K562 (cell line): Measurements from ENCODE around the gene IMMP2L. TPM values are rescaled to one million over a fixed set of nuclear protein-coding genes. Genes with fewer than 3 reads are reported as not detected.

Experiments used
- ATAC-seq: fragments of 200-7000 bp; cut with Tn5 transposase; 3 replicates; pipeline ENCODE4 v1.9.1; 2020; ENCODE audit warnings: moderate library complexity
- BruUV-seq: library from RNA; stranded (reverse); fragments of 400-500 nt; replicated peaks from 2 replicates; lab custom pipeline; 2021; lab: Mats Ljungman, UMichigan
- CTCF ChIA-PET: fragments of 300-600 bp; formaldehyde crosslinking; extraction: SDS; loops from one replicate; lab custom pipeline; 2021; ENCODE audit warnings: low intra/inter-chr PET ratio; lab: Yijun Ruan, JAX
- POLR2A ChIA-PET: fragments of 300-600, 350-650 bp; sonication (Branson Sonifier 250); formaldehyde crosslinking; extraction: SDS; loops from one replicate; lab custom pipeline; 2021; ENCODE audit warnings: antibody characterized with exemption, inconsistent platforms; lab: Yijun Ruan, JAX
- DNase-seq, 4 experiments: peaks; one replicate each; pipeline versions ENCODE4 v3.0.0 to v3.0.0-alpha.2; 2011 to 2018; ENCODE audit warnings: low spot score in 3 of 4, mixed read lengths in 3 of 4; ENCODE audit errors: extremely low read depth in 1 of 4
- FAIRE-seq: peaks from 2 replicates; lab custom pipeline; 2011; peaks lifted over from hg19 to GRCh38; lab: Jason Lieb, UNC
- H2AFZ ChIP-seq: 2 replicates; pipeline ENCODE4 v1.6.0; 2011; ENCODE audit warnings: low read depth, low read length, control low read depth, inconsistent platforms
- H3K27ac ChIP-seq: fragments of 200-600 bp; 3 replicates; pipeline ENCODE4 v1.8.0; 2011; ENCODE audit warnings: low read depth, mild to moderate bottlenecking, control low read depth, inconsistent platforms, low read length, moderate library complexity, mixed read lengths; ENCODE audit errors: extremely low read depth
- H3K27me3 ChIP-seq, 2 experiments: fragments of 300-600 bp in 1 of 2; 2 replicates in 1 of 2; 3 replicates in 1 of 2; pipeline versions ENCODE4 v1.6.0 to v1.8.0; 2011; ENCODE audit warnings: inconsistent platforms in 2 of 2, low read length in 2 of 2, mild to moderate bottlenecking in 1 of 2, mixed read lengths in 1 of 2, moderate library complexity in 1 of 2; ENCODE audit not compliant: control insufficient read depth in 2 of 2, insufficient read depth in 2 of 2
- H3K36me3 ChIP-seq: fragments of 300-600 bp; 3 replicates; pipeline ENCODE4 v1.8.0; 2011; ENCODE audit warnings: mild to moderate bottlenecking, low read length, inconsistent platforms; ENCODE audit not compliant: control insufficient read depth, insufficient read depth
- H3K4me1 ChIP-seq, 2 experiments: fragments of 200-600 bp in 1 of 2; replicated peaks in 1 of 2; 2 replicates in 1 of 2; 3 replicates in 1 of 2; pipeline versions ENCODE4 v1.5.1 to v1.8.0; 2011; ENCODE audit warnings: inconsistent platforms in 2 of 2, low read length in 2 of 2, mild to moderate bottlenecking in 1 of 2, mixed read lengths in 1 of 2, moderate library complexity in 1 of 2; ENCODE audit not compliant: control insufficient read depth in 2 of 2, insufficient read depth in 2 of 2
- H3K4me2 ChIP-seq: 2 replicates; pipeline ENCODE4 v1.6.1; 2011; ENCODE audit warnings: low read length, control low read depth, inconsistent platforms, mixed read lengths; ENCODE audit not compliant: insufficient read depth
- H3K4me3 ChIP-seq: fragments of 200-600 bp; sonication (generic), shearing (Covaris generic); 2 replicates; pipeline ENCODE4 v1.5.1; 2016; ENCODE audit warnings: control low read depth, inconsistent platforms
- H3K79me2 ChIP-seq: fragments of 200-600 bp; 3 replicates; pipeline ENCODE4 v1.8.0; 2011; ENCODE audit warnings: low read length, inconsistent platforms; ENCODE audit not compliant: control insufficient read depth, insufficient read depth
- H3K9ac ChIP-seq, 2 experiments: 2 replicates each; pipeline versions ENCODE4 v1.6.0 to v1.6.1; 2011; ENCODE audit warnings: low read depth in 2 of 2, low read length in 2 of 2, control low read depth in 1 of 2, inconsistent platforms in 1 of 2, mild to moderate bottlenecking in 1 of 2, mixed read lengths in 1 of 2; ENCODE audit not compliant: insufficient read depth in 1 of 2
- H3K9me1 ChIP-seq: one replicate; pipeline ENCODE4 v1.6.0; 2011; ENCODE audit warnings: inconsistent platforms, mild to moderate bottlenecking, low read length, moderate library complexity; ENCODE audit not compliant: control insufficient read depth, insufficient read depth
- H3K9me3 ChIP-seq: replicated peaks from 2 replicates; pipeline ENCODE4 v1.5.1; 2011; ENCODE audit warnings: low read depth, low read length, inconsistent platforms; ENCODE audit not compliant: control insufficient read depth, insufficient read depth
- H4K20me1 ChIP-seq: replicated peaks from 2 replicates; pipeline ENCODE4 v1.6.1; 2011; ENCODE audit warnings: low read length, inconsistent platforms, mixed read lengths; ENCODE audit not compliant: control insufficient read depth, insufficient read depth
- ADNP ChIP-seq: fragments of 200-800 bp; sonication (Bioruptor generic); IDR thresholded peaks from 2 replicates; pipeline ENCODE4 v1.6.1; 2016; ENCODE audit warnings: missing genetic modification characterization, missing compliant biosample characterization
- BACH1 ChIP-seq: fragments of 200-800 bp; sonication (Bioruptor generic); IDR thresholded peaks from 2 replicates; pipeline ENCODE4 v1.6.1; 2016; ENCODE audit warnings: missing genetic modification characterization, missing compliant biosample characterization
- CBFA2T2 ChIP-seq: fragments of 450-650 bp; conservative IDR thresholded peaks from 2 replicates; pipeline ENCODE4 v1.6.1; 2017; ENCODE audit warnings: mild to moderate bottlenecking
- DMBX1 ChIP-seq: fragments of 250-450 bp; sonication (Bioruptor Pico); IDR thresholded peaks from 2 replicates; pipeline ENCODE4 v1.8.0; 2022; ENCODE audit warnings: inconsistent platforms, mild to moderate bottlenecking, moderate library complexity, borderline replicate concordance
- HOXB6 ChIP-seq: fragments of 250-450 bp; sonication (Bioruptor Pico); IDR thresholded peaks from 2 replicates; pipeline ENCODE4 v1.5.1; 2022; ENCODE audit warnings: mild to moderate bottlenecking, borderline replicate concordance
- KLF6 ChIP-seq: fragments of 250-450 bp; sonication (Bioruptor Pico); IDR thresholded peaks from 2 replicates; pipeline ENCODE4 v1.4.0; 2020; ENCODE audit warnings: mild to moderate bottlenecking, moderate library complexity, borderline replicate concordance
- MXI1 ChIP-seq: IDR thresholded peaks from 2 replicates; pipeline ENCODE4 v1.6.1; 2011; ENCODE audit warnings: low read depth, mild to moderate bottlenecking, improper control_type of control experiment, low read length
- PBX2 ChIP-seq, 2 experiments: IDR thresholded peaks in 1 of 2; conservative IDR thresholded peaks in 1 of 2; 2 replicates each; pipeline ENCODE4 v1.6.1; 2016; ENCODE audit warnings: low read depth in 2 of 2, mild to moderate bottlenecking in 1 of 2, missing compliant biosample characterization in 1 of 2, missing genetic modification characterization in 1 of 2, moderate library complexity in 1 of 2
- RFX7 ChIP-seq: fragments of 250-450 bp; sonication (Bioruptor Pico); IDR thresholded peaks from 2 replicates; pipeline ENCODE4 v1.5.1; 2021; ENCODE audit warnings: mild to moderate bottlenecking
- TRIM24 ChIP-seq, 2 experiments: fragments of 450-650 bp; IDR thresholded peaks; 2 replicates each; pipeline ENCODE4 v1.6.1; 2016
- XRCC4 ChIP-seq: IDR thresholded peaks from one replicate; pipeline ENCODE4 v1.6.1; 2011; ENCODE audit not compliant: insufficient read depth, insufficient read length; ENCODE audit errors: extremely low read depth
- XRCC5 ChIP-seq: fragments of 200-400 bp; formaldehyde crosslinking; IDR thresholded peaks from 2 replicates; pipeline ENCODE4 v1.6.1; 2017; ENCODE audit warnings: low read depth, mild to moderate bottlenecking, low read length
- YY1 ChIP-seq, 3 experiments: IDR thresholded peaks; 2 replicates each; pipeline ENCODE4 v1.6.1; 2011; ENCODE audit warnings: low read length in 2 of 3, mild to moderate bottlenecking in 2 of 3, moderate library complexity in 2 of 3, borderline replicate concordance in 1 of 3, control low read depth in 1 of 3, low read depth in 1 of 3; ENCODE audit not compliant: insufficient read depth in 3 of 3, insufficient replicate concordance in 2 of 3, control insufficient read depth in 1 of 3, insufficient read length in 1 of 3; ENCODE audit errors: extremely low read depth in 1 of 3
- ZBTB5 ChIP-seq: fragments of 450-650 bp; IDR thresholded peaks from 2 replicates; pipeline ENCODE4 v1.6.1; 2017; ENCODE audit warnings: antibody characterized with exemption
- ZNF57 ChIP-seq: fragments of 450-650 bp; formaldehyde crosslinking; IDR thresholded peaks from 2 replicates; pipeline ENCODE4 v1.4.0; 2020; ENCODE audit warnings: mild to moderate bottlenecking, moderate library complexity
- in situ Hi-C: fragments of 300-500 bp; cut with MboI; formaldehyde crosslinking; loops from 4 replicates; pipeline ENCODE4 v1.15.0; 2018; ENCODE audit warnings: inconsistent platforms, mixed read lengths
- intact Hi-C: fragments of 100-400 bp; cut with micrococcal nuclease; formaldehyde crosslinking; loops from 2 replicates; pipeline ENCODE4 v1.14.2; 2022
- polyA plus RNA-seq, 8 experiments: library from polyadenylated mRNA; depleted of rRNA in 4 of 8; stranded (reverse) in 5 of 8; unstranded in 3 of 8; fragments of >200 nt; fragmentation: Nextera tagmentation in 2 of 8; fragmentation: Illumina TruSeq in 1 of 8; extraction: Ambion mirVana in 2 of 8; extraction: Trizol in 1 of 8; gene quantifications; 2 replicates each; pipeline versions ENCODE4 v1.2.1 to v1.2.3, GENCODE V29; 2011 to 2014; ENCODE audit warnings: inconsistent platforms in 1 of 8, missing spikeins in 1 of 8
- total RNA-seq, 7 experiments: library from RNA; depleted of rRNA in 6 of 7; stranded (reverse); fragments of >200 nt in 6 of 7; fragmentation: Illumina TruSeq in 2 of 7; extraction: Trizol in 2 of 7; gene quantifications; 2 replicates each; pipeline versions ENCODE4 v1.2.1 to v1.2.3, GENCODE V29; 2011 to 2021; ENCODE audit warnings: low replicate concordance in 1 of 7
- TF ChIP-seq, protein P1 (sequence below): sonication (generic); formaldehyde crosslinking; IDR thresholded peaks from 2 replicates; pipeline ENCODE4 v1.9.0; 2022; ENCODE audit warnings: mild to moderate bottlenecking, missing genetic modification reagents
- TF ChIP-seq, protein P2 (sequence below): fragments of 450-650 bp; formaldehyde crosslinking; IDR thresholded peaks from 2 replicates; pipeline ENCODE4 v1.4.0; 2022; ENCODE audit warnings: mild to moderate bottlenecking, moderate library complexity

IMMP2L gene
- total and polyA plus RNA-seq, 9 of the 15 experiments (the other 6 are each of a cell fraction or from before 2014, with no cell fraction given) = 29.7 to 116 (median 53.0) TPM

- intact Hi-C loops (no loop called here), in situ Hi-C loops (no loop called here)
- no peak overlapping the region for H3K4me3 ChIP-seq
- no peaks in the 10 kb centered on the region for H4K20me1 ChIP-seq
- ATAC-seq (no peak), DNase-seq (no peak), FAIRE-seq (no peak)
- no peaks in the 10 kb centered on the region; the same call in 2 of the 3 replicates for H3K36me3 ChIP-seq
- H3K4me2 ChIP-seq = no peak overlapping the region
- ChIA-PET CTCF (no interaction called here), POLR2A (no interaction called here)
- no peak overlapping the region for H3K9ac ChIP-seq
- 0 out of 2 replicates have a peak, but pooled peaks cover under 1% of the 10 kb centered on the region for H3K9me3 ChIP-seq
- H3K79me2 ChIP-seq = no peaks in the 10 kb centered on the region
- H3K4me1 ChIP-seq = peaks cover 13 to 26% of the 10 kb centered on the region in 2 experiments; a peak in 4 of 5 replicates
- no peak overlapping the region for H3K27ac ChIP-seq
- H3K9me1 ChIP-seq = no peaks in the 10 kb centered on the region
- BruUV-seq = no TSS peak
- no peaks in the 10 kb centered on the region for H3K27me3 ChIP-seq
- no peak overlapping the region for H2AFZ ChIP-seq
- TF ChIP-seq, protein P1, sequence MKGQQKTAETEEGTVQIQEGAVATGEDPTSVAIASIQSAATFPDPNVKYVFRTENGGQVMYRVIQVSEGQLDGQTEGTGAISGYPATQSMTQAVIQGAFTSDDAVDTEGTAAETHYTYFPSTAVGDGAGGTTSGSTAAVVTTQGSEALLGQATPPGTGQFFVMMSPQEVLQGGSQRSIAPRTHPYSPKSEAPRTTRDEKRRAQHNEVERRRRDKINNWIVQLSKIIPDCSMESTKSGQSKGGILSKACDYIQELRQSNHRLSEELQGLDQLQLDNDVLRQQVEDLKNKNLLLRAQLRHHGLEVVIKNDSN = no peak
- TF ChIP-seq, protein P2, sequence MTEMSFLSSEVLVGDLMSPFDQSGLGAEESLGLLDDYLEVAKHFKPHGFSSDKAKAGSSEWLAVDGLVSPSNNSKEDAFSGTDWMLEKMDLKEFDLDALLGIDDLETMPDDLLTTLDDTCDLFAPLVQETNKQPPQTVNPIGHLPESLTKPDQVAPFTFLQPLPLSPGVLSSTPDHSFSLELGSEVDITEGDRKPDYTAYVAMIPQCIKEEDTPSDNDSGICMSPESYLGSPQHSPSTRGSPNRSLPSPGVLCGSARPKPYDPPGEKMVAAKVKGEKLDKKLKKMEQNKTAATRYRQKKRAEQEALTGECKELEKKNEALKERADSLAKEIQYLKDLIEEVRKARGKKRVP (CRISPR knock-in tag) = no peak
- TF ChIP-seq CBFA2T2 (no peak), PBX2 (CRISPR knock-in tag; IDR thresholded peaks at IDR 0.05; ENCODE audit: low read depth) (no peak), PBX2 (tag; conservative IDR thresholded peaks at IDR 0.05; ENCODE audit: low read depth) (no peak), ZBTB5 (no peak), XRCC4 (no peak), HOXB6 (CRISPR knock-in tag) (no peak), ZNF57 (CRISPR knock-in tag) (no peak), DMBX1 (CRISPR knock-in tag) (no peak), YY1 (IDR thresholded peaks at IDR 0.05; ENCODE audit: borderline replicate concordance in 1 of 3, control insufficient read depth in 1 of 3, extremely low read depth in 1 of 3, insufficient read depth in 3 of 3, insufficient read length in 1 of 3, insufficient replicate concordance in 2 of 3, low read depth in 1 of 3, low read length in 2 of 3) (no peak), XRCC5 (no peak), TRIM24 (IDR thresholded peaks at IDR 0.05) (no peak), ADNP (tag) (no peak), BACH1 (no peak), RFX7 (CRISPR knock-in tag) (no peak), MXI1 (no peak), KLF6 (CRISPR knock-in tag) (no peak)
Measured at GRCh38 chr7:111071556-111071955, 490.7 kb downstream of the IMMP2L start.
